GM18909 (cell line): ENCODE data around the gene ELMOD2.
"Not testable (repeated sequence)": the region's sequence is repeated elsewhere in the genome, so short reads cannot be mapped to it uniquely, and the experiment has no call there.

ENCODE experiments used
- ATAC-seq: cut with Tn5 transposase; IDR thresholded peaks from one replicate; pipeline ENCODE4 v1.9.1; 2021; ENCODE audit warnings: mild to moderate bottlenecking; ENCODE audit not compliant: unreplicated experiment, poor library complexity

The ELMOD2 gene

DNA sequence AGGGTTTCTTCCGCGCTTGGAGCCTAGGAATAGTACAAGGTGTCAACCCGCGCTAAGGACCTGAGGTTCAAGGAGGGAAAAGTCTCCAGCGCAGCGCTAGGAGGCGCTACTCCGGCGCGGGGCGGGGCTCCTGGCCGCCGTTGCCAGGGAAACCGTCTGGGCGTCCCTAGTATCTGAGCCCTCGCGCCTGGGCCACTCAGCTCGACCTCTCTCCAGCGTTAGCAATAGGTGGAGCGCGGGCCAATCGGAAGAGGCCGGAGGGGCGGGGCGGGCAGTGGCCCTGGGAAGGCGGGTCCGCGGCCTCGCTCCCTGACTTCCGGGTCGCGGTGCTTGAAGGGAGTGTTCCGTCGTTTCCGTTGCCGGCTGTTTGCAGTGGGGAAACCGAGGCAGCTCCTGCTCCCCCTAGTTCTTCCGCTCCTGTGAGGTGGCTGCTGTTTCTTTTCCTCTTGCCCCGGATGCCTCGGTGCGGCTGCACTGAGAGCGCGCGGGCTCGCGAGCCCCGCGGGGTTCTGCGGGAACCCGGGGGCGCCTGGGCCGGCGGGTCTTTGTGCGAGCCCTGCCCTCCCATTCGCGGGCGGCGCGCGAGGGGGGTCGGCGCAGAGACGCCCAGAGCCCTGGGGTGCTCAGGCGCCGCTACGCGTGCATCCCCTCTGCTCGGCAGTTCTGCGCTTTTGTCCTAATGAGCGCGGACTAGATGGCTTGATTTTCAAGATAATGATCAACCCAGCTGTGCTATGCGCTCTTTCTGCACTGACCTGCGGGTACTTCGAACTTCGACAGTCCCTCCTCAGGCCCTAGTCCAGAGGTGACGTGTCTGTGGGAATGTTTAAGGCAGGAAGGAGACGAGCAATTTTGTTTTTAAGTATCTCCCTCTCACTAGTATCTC is at the start of gene ELMOD2:
Gene ELMOD2, plus strand, starts transcription at position 312 of the 886 bp plus-strand sequence. CDS start 1,261 bp downstream, outside the sequence.
- peak; percentile 100 for ATAC-seq

GRCh38 chr4:140483445-140483844 is 40.5 kb upstream of the ELMOD2 start:
- ATAC-seq, result no peak

DNA sequence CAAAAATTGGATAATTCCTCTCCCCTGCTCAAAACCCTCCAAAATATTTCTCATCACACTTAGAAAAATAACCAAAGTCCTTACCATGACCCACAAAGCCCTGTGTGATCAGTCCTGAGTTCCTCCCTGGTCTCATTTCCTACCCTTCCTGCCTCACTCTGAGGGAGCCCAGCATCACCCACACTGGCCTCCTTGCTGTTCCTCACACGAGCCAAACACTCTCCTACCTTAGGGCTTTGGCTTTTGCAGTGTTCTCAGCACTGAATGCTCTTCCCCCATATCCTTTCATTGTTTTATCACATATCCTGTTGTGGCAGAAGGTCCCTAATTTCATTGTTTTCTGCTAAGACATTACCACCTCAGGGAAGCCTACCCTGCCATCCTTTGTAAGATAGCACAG is 38.0 kb upstream of the ELMOD2 start:
- no peak for ATAC-seq

DNA sequence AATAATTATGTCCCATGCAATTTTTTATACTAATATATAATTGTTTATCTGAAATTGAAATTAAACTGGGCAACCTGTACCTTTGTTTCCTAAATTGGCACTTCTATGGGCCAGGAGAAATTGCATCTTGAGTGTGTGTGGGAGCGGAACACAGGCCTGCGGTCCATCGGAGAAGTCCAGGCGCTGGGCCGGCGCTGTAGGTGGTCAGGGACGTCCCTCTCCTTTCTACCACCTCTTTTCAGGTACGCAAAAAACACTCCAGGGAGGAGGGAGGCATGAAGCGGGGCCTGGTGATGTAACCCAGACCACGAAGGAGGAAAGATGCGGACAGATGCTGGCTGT is 26.6 kb upstream of the ELMOD2 start:
- ATAC-seq, result no peak

- no peak for ATAC-seq
These were observed 26.0 kb upstream of the ELMOD2 start, which contains the start of gene MGAT4D for GRCh38 chr4:140497747-140498636. Gene MGAT4D, minus strand, starts transcription at chr4:140498293. Its CDS starts 71 bp downstream, at chr4:140498222.

DNA sequence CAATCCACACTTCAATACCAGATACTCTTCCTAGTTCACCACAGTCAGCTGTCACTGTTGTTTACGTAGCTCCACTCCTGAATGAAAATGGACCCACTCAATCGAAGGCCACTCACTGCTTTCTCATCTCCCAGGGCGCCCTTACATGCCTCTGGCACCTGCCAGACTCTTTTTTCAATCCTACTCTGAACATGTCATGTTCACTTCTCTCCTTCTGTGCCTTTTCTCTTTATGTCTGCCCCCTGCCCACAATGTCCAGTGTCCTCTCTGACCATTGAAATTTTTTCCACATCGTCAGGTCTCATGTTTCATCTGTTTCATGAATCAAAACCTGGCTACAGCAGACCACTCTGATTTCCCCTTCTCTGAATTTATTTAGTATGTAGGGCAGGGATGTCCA is 24.6 kb upstream of the ELMOD2 start:
- no peak for ATAC-seq

DNA sequence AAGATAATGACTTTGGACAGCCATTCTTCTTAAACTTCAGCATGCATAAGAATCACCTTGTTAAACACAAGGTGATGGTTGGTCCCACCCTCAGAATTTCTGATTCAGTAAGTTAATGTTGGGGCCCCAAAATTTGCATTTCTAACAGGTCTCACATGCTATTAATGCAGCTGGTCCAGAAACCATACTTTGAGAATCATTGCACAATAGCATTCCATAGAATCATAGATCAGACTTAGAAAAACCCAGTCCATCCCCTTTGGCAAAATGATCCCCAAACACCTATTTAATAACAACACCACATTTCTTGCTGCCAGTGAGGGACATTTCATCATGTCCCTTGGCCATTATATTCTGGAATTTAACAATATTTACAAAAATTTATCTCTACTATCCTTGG is 19.7 kb upstream of the ELMOD2 start:
- ATAC-seq, result no peak

DNA sequence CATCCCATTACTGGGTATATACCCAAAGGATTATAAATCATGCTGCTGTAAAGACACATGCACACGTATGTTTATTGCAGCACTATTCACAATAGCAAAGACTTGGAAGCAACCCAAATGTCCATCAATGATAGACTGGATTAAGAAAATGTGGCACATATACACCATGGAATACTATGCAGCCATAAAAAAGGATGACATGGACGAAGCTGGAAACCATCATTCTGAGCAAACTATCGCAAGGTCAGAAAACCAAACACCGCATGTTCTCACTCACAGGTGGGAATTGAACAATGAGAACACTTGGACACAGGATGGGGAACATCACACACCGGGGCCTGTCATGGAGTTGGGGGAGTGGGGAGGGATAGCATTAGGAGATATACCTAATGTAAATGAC is 10.2 kb upstream of the ELMOD2 start:
- not testable (repeated sequence) for ATAC-seq

DNA sequence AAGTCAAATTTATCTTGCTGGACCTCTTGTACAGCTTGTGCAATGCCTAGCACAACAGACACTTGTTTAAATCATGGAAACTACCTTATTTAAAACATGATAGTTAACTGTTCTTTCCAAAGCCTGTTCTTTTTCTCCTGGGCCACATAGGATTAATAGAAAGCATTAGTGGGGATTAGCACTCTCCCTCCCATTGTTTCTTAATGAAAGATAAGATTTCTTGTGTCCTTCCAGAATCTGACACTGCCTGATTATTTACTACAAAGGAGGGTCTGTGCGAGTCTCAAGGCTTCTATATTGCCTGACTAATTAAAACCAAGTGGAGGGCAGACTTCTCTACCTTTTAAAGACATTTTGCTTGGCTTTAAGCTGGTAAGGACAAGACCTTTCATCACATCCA is 8.5 kb upstream of the ELMOD2 start:
- ATAC-seq, result no peak

GRCh38 chr4:140523370-140523856 is 555 bp upstream of the ELMOD2 start:
- peak; percentile 18 for ATAC-seq

GRCh38 chr4:140529434-140529833 is 5.5 kb downstream of the ELMOD2 start:
- ATAC-seq, result no peak

DNA sequence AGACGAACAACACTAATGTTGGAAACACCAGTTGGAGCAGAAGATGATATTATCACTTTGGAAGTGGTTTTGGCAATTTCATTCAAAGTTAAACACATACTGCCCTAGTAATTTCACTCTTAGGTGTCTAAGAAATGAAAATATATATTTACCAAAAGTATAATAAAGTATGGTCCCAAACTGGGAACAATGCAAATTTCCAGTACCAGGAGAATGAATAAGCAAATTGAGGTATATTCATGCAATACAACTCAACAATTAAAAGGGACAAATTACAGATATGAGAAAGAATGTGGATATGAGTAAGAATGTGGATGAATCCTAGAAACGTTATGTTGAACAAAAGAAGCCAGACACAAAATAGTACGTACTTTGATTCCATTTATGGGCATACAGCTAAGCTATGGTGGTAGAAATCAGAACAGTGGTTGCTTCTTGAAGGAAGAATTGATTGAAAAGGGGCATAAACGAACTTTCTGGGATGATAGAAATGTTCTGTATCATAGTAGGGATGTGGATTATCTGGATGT is 10.0 kb downstream of the ELMOD2 start:
- no peak for ATAC-seq

GRCh38 chr4:140556372-140557085 is 32.6 kb downstream of the ELMOD2 start:
- ATAC-seq, result peak; percentile 100

DNA sequence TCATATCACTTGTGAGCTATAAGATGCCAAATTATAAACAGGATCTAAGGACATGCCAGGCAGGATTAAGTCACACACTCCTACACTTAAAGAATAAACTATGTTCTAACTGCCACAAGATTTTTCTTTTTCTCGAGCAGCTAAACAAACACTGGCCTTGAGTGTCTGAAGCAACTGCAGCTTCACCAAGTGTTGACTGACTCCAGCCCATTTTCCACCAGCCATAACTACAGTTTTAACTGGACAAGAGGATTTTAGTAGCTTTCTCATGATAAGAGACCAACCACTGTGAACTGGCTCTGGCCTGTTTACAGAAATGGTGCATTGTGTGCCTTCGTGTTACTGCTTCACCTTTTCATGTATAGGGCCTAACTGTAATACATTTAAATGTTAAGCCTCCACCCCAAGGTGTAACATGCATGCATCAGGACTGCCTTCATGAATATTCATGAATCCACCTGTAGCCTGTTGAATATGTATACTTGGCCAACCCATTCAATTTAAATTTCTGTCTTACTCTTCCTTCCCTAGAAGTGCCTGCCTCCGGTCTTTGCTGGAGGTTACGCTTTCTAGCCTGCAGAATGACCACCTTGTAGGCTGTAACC is 34.0 kb downstream of the ELMOD2 start:
- ATAC-seq, result no peak

- ATAC-seq, result no peak
These were observed 35.7 kb downstream of the ELMOD2 start for GRCh38 chr4:140559696-140560095.

DNA sequence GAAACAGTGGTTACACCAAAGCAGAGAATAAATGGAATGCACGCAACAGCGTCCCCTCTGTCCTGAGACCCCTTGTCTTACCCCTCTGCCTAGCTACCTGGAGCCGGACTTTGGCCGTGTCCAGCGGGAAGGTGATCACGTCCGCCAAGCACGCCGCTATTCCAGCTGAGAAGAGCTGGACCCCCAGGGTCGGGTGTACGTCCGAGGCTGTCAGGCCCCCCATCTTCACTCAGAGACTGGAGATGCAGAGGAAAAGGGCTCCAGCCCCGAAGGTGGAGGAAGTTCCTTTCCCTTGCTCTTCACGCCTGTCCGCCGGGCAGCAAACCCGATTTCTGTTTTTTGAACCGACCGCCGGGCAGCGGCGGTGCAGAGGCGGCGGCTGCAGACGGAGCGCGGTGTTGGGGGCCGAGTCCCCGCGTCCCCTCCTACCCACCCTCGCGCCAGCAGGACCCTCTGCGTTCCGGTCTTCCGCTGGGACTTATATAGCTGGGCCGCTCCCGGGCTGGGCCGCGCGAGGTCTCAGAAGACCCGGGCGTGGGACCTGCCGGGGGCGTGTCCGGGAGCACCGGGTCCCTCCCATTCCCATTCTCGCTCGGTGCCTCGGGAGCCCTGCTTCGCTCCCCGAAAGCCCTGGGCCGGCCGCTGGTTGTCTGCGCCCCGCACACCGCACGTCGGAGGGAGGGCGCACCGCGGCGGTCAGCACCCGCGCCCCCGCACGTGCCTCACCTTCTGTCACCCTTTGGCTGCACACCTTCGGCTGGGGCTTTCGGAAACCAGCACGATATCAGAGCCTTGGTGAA is 44.7 kb downstream of the ELMOD2 start, which contains the start of gene UCP1:
Gene UCP1, minus strand, starts transcription at position 455 of the 800 bp plus-strand sequence. Its CDS starts 232 bp downstream, at position 223.
- no peak for ATAC-seq

- no peak for ATAC-seq
These were observed 45.3 kb downstream of the ELMOD2 start for GRCh38 chr4:140569307-140569638.

- no peak for ATAC-seq
These were observed 47.7 kb downstream of the ELMOD2 start for GRCh38 chr4:140571620-140572019.

GRCh38 chr4:140575489-140575888 is 51.5 kb downstream of the ELMOD2 start:
- ATAC-seq, result no peak
